Gastrocnemius medialis (tissue), 4 donors: ENCODE data around the gene UNC13C. TPM values are rescaled to one million over a fixed set of nuclear protein-coding genes. Genes with fewer than 3 reads are reported as not detected.

Experiments
- ATAC-seq, 2 donors: fragments of 150-250 bp; one replicate each; pipeline ENCODE4 v1.9.1; 2016
- DNase-seq, 2 donors: peaks; one replicate each; pipeline ENCODE4 v3.0.0-alpha.2; 2019
- H3K27ac ChIP-seq, 4 donors: fragments of 200-600 bp; sonication (generic); 1 replicate in 1 of 4; 2 replicates in 3 of 4; pipeline ENCODE4 v1.5.1; 2016 to 2018; ENCODE audit warnings: mild to moderate bottlenecking in 2 of 4, moderate library complexity in 1 of 4
- H3K27me3 ChIP-seq, 3 donors: fragments of 200-600 bp; sonication (generic) in 2 of 3; 1 replicate in 1 of 3; 2 replicates in 2 of 3; pipeline versions ENCODE4 v1.5.1 to v1.6.0; 2016 to 2019; ENCODE audit warnings: mild to moderate bottlenecking in 1 of 3, moderate library complexity in 1 of 3
- H3K36me3 ChIP-seq, 2 donors: fragments of 200-600 bp; sonication (generic) in 1 of 2; one replicate each; pipeline ENCODE4 v1.5.1; 2017 to 2018
- H3K4me1 ChIP-seq, 2 donors: fragments of 200-600 bp; sonication (generic) in 1 of 2; one replicate each; pipeline ENCODE4 v1.5.1; 2016 to 2017; ENCODE audit warnings: mild to moderate bottlenecking in 2 of 2
- H3K4me3 ChIP-seq, 4 donors: fragments of 200-600 bp; sonication (generic) in 3 of 4; 1 replicate in 1 of 4; 2 replicates in 3 of 4; pipeline ENCODE4 v1.5.1; 2016 to 2019; ENCODE audit warnings: mild to moderate bottlenecking in 2 of 4
- H3K9me3 ChIP-seq, 3 donors: fragments of 200-600 bp; sonication (generic) in 2 of 3; 1 replicate in 1 of 3; 2 replicates in 2 of 3; pipeline ENCODE4 v1.5.1; 2016 to 2019
- POLR2A ChIP-seq, 2 donors: fragments of 450-650 bp; IDR thresholded peaks; one replicate each; pipeline ENCODE4 v1.6.1; 2017; ENCODE audit warnings: antibody characterized with exemption in 2 of 2, mild to moderate bottlenecking in 2 of 2, moderate library complexity in 2 of 2
- in situ Hi-C, 4 donors: fragments of 200-750 bp; cut with MboI; loops; one replicate each; pipeline versions ENCODE4 v1.15.0 to v1.8.0; 2017; ENCODE audit warnings: low sequenced_read_pairs in 4 of 4
- intact Hi-C: fragments of 100-400 bp; cut with DNase I; formaldehyde crosslinking; loops from one replicate; pipeline ENCODE4 v1.15.1; 2023; ENCODE audit warnings: low total_unique reads
- total RNA-seq, 4 donors: library from RNA; depleted of rRNA; stranded (reverse); fragments of >200 nt; gene quantifications; one replicate each; pipeline versions ENCODE4 v1.1.0 to v1.2.3, GENCODE V29; 2016
- TF ChIP-seq, protein P1 (sequence below), 5 experiments: fragments of 450-650 bp in 3 of 5; fragments of 200-600 bp in 2 of 5; sonication (generic) in 2 of 5; IDR thresholded peaks in 4 of 5; conservative IDR thresholded peaks in 1 of 5; 1 replicate in 4 of 5; 2 replicates in 1 of 5; pipeline ENCODE4 v1.5.1; 2016 to 2019; ENCODE audit warnings: antibody characterized with exemption in 5 of 5, mild to moderate bottlenecking in 3 of 5, moderate library complexity in 3 of 5

The UNC13C gene
- total RNA-seq, 4 donors from 2014 or later: 2.5 to 6.6 (median 3.6) TPM

DNA sequence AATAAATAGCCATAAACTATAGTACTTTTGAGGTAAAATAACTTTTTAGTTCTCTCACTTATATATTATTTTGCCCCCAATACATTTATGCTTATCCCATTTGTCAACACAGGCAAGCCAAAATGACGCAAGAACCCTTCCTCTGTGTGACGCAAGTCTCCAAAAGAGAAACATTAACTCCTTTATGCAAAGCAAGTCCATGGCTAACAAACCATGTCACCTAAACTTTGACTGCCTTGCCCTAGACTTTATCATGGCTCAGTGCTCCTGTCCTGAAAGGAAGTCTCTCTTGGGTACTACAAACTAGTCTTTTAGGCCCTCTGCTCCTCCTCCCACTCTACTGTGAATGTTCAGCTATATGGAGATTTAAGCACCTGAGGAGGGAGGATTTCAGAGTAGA lies 230.5 kb downstream of the UNC13C start:
- no peaks in the 10 kb centered on the region for H3K36me3 ChIP-seq
- TF ChIP-seq POLR2A (IDR thresholded peaks at IDR 0.05): no peak
- TF ChIP-seq, protein P1, sequence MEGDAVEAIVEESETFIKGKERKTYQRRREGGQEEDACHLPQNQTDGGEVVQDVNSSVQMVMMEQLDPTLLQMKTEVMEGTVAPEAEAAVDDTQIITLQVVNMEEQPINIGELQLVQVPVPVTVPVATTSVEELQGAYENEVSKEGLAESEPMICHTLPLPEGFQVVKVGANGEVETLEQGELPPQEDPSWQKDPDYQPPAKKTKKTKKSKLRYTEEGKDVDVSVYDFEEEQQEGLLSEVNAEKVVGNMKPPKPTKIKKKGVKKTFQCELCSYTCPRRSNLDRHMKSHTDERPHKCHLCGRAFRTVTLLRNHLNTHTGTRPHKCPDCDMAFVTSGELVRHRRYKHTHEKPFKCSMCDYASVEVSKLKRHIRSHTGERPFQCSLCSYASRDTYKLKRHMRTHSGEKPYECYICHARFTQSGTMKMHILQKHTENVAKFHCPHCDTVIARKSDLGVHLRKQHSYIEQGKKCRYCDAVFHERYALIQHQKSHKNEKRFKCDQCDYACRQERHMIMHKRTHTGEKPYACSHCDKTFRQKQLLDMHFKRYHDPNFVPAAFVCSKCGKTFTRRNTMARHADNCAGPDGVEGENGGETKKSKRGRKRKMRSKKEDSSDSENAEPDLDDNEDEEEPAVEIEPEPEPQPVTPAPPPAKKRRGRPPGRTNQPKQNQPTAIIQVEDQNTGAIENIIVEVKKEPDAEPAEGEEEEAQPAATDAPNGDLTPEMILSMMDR (IDR thresholded peaks at IDR 0.05 in 4 of 5, conservative IDR thresholded peaks at IDR 0.05 in 1 of 5): no peak
- H3K9me3 ChIP-seq: no peaks in the 10 kb centered on the region
- no peaks in the 10 kb centered on the region for H3K27me3 ChIP-seq
- no peak for DNase-seq
- H3K4me3 ChIP-seq: no peak overlapping the region
- in situ Hi-C loops: no loop called here
- peaks cover 4 to 5% of the 10 kb centered on the region in 2 donors for H3K4me1 ChIP-seq
- no peak overlapping the region for H3K27ac ChIP-seq
- ATAC-seq: no peak
- intact Hi-C loops: no loop called here

DNA sequence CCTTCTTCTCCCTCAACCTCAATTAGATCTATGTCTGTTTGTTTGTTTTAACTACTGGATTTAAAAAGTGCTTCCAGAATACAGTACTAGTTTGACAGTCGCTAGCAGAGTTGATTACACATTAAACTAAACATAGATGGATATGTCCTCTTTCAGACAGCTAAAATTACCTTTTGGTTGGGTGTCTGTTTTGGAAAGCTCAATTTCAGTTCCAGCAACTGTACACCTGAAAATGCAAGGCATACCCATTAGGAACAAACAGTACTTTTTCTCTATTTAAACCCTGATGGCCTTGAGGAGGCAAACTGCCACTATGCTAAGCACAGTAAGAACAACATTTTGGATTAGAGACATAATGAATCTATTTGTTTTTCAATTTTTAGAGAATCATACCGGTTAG lies 234.4 kb downstream of the UNC13C start:
- peak in 1 of 2 donors; percentile 30 for TF ChIP-seq POLR2A (IDR thresholded peaks at IDR 0.05)
- TF ChIP-seq, protein P1 (IDR thresholded peaks at IDR 0.05 in 4 of 5, conservative IDR thresholded peaks at IDR 0.05 in 1 of 5): no peak

DNA sequence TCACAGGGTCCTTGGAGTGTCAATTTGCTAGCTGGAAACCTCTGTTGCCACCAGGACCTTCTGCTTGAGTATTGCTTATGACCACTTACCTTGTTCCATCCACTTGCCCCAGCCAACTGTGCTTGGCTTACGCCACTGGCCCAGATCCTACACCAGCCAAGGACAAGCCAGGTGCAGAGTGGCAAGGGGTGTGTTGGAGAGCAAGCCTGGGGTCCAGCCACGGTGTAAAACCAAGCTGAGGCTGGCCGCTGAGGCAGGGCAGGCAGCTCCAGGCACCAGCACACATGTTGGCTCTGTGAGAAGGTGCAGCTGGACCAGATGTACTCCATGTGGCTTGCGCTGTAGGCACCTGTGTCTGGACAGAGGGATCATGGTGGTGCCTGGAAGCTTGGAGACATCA lies 248.2 kb downstream of the UNC13C start:
- intact Hi-C loops (no loop called here), in situ Hi-C loops (no loop called here)
- TF ChIP-seq, protein P1 (IDR thresholded peaks at IDR 0.05 in 4 of 5, conservative IDR thresholded peaks at IDR 0.05 in 1 of 5): no peak
- no peak for TF ChIP-seq POLR2A (IDR thresholded peaks at IDR 0.05)
- H3K27me3 ChIP-seq: no peaks in the 10 kb centered on the region
- ATAC-seq (no peak), DNase-seq (no peak)
- no peak overlapping the region for H3K27ac ChIP-seq
- no peaks in the 10 kb centered on the region for H3K36me3 ChIP-seq
- H3K9me3 ChIP-seq: no peaks in the 10 kb centered on the region
- no peaks in the 10 kb centered on the region for H3K4me1 ChIP-seq
- H3K4me3 ChIP-seq: no peak overlapping the region

More for the DNA sequence above, 234.4 kb downstream of the UNC13C start:
- peaks cover 4 to 8% of the 10 kb centered on the region in 2 donors for H3K4me1 ChIP-seq
- H3K27me3 ChIP-seq: no peaks in the 10 kb centered on the region
- H3K9me3 ChIP-seq: no peaks in the 10 kb centered on the region
- intact Hi-C loops (loop anchor here (2.0 to 10.0 kb wide), 2 partner anchors 62 to 236 kb away; no protein-coding TSS in a partner anchor), in situ Hi-C loops (no loop called here)
- peak overlapping the region; percentile 26 to 39 (median 32) for H3K4me3 ChIP-seq
- DNase-seq: no peak
- peak overlapping the region; percentile 65 to 83 (median 74) for H3K27ac ChIP-seq
- peak; percentile 90 to 96 for ATAC-seq
- no peaks in the 10 kb centered on the region for H3K36me3 ChIP-seq

DNA sequence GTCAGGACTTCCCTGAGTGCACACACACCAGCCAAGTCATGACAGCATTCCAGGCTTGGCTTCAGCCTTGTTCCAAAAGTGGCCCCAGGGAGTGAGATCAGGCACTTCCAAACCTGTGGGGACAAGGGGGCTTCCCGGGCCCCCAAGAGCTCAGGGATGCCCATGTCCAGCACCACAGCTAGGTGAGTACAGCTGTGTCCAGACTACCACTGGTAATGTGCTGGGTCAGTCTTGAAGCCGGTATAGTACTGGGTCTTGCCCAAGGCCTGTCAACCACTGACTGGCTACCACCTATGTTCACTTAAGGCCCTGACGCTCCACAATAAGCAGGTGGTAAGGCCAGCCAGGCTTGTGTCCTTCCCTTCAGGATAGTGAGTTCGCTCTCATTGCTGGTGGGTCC lies 249.3 kb downstream of the UNC13C start:
- no peak for ATAC-seq

More for the DNA sequence above, 249.3 kb downstream of the UNC13C start:
- no peak for TF ChIP-seq POLR2A (IDR thresholded peaks at IDR 0.05)
- TF ChIP-seq, protein P1 (IDR thresholded peaks at IDR 0.05 in 4 of 5, conservative IDR thresholded peaks at IDR 0.05 in 1 of 5): no peak
- Histone ChIP-seq H3K36me3 (no peaks in the 10 kb centered on the region), H3K27ac (no peak overlapping the region), H3K4me3 (no peak overlapping the region), H3K4me1 (no peaks in the 10 kb centered on the region), H3K27me3 (no peaks in the 10 kb centered on the region), H3K9me3 (no peaks in the 10 kb centered on the region)
- intact Hi-C loops: no loop called here
- in situ Hi-C loops: no loop called here
- DNase-seq: no peak
